ENCODE data around the gene MYRIP. TPM values are rescaled to one million over a fixed set of nuclear protein-coding genes. Genes with fewer than 3 reads are reported as not detected.
"Not testable (repeated sequence)": the region's sequence is repeated elsewhere in the genome, so short reads cannot be mapped to it uniquely, and the experiment has no call there.

MYRIP gene
- total RNA-seq, 4 donors from 2014 or later: 1.6 to 7.1 (median 3.6) TPM

GRCh38 chr3:40022297-40022827 is 213.0 kb downstream of the MYRIP start:
- H3K27ac ChIP-seq: no peak overlapping the region
- TF ChIP-seq, protein P1, sequence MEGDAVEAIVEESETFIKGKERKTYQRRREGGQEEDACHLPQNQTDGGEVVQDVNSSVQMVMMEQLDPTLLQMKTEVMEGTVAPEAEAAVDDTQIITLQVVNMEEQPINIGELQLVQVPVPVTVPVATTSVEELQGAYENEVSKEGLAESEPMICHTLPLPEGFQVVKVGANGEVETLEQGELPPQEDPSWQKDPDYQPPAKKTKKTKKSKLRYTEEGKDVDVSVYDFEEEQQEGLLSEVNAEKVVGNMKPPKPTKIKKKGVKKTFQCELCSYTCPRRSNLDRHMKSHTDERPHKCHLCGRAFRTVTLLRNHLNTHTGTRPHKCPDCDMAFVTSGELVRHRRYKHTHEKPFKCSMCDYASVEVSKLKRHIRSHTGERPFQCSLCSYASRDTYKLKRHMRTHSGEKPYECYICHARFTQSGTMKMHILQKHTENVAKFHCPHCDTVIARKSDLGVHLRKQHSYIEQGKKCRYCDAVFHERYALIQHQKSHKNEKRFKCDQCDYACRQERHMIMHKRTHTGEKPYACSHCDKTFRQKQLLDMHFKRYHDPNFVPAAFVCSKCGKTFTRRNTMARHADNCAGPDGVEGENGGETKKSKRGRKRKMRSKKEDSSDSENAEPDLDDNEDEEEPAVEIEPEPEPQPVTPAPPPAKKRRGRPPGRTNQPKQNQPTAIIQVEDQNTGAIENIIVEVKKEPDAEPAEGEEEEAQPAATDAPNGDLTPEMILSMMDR (IDR thresholded peaks at IDR 0.05): no peak
- no peak for TF ChIP-seq POLR2A (IDR thresholded peaks at IDR 0.05)

DNA sequence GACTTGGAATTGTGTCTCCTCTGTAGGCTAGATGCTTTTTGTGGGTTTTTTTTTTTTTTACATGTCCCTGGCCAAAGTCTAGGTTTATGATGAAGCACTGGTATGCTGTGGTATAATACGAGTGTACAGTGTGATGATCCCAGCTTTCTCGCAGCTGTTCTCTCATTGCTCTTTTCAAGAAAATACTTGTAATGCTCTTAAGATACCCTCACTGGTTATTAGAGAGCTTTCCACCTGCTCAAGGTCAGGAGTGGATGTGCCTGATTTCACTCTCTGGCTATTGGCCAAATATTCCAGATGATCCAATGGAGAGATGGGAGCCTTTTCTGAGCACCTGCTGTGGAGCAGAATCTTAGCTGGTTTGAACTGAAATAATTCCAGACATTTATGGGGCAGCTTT is 215.1 kb downstream of the MYRIP start:
- H3K27me3 ChIP-seq: no peaks in the 10 kb centered on the region
- no peak overlapping the region for H3K27ac ChIP-seq
- TF ChIP-seq, protein P1 (IDR thresholded peaks at IDR 0.05): no peak
- TF ChIP-seq POLR2A (IDR thresholded peaks at IDR 0.05): no peak
- 53 to 58% methylated on average over 2 of the region's 2 CpGs for WGBS, 2 donors
- H3K9me3 ChIP-seq: no peaks in the 10 kb centered on the region
- no peaks in the 10 kb centered on the region for H3K36me3 ChIP-seq
- H3K4me1 ChIP-seq: peaks cover 5% of the 10 kb centered on the region in 2 donors
- intact Hi-C loops (cut with DNase I): no loop called here
- DNase-seq: peak; percentile 25 to 31
- H3K4me3 ChIP-seq (replicated peaks in 1 of 3): no peak overlapping the region

More at GRCh38 chr3:40022297-40022827, 213.0 kb downstream of the MYRIP start:
- H3K27me3 ChIP-seq: no peaks in the 10 kb centered on the region
- no peaks in the 10 kb centered on the region for H3K9me3 ChIP-seq
- no peak overlapping the region for H3K4me3 ChIP-seq (replicated peaks in 1 of 3)
- H3K36me3 ChIP-seq: no peaks in the 10 kb centered on the region
- DNase-seq: no peak
- 80 to 96% methylated on average over 4 of the region's 4 CpGs for WGBS, 2 donors
- peaks cover 5% of the 10 kb centered on the region in 2 donors for H3K4me1 ChIP-seq
- intact Hi-C loops (cut with DNase I): no loop called here

GRCh38 chr3:40025892-40026291 is 216.5 kb downstream of the MYRIP start:
- H3K4me1 ChIP-seq; H3K27ac ChIP-seq; H3K4me3 ChIP-seq (replicated peaks in 1 of 3); DNase-seq; H3K36me3 ChIP-seq; intact Hi-C loops (cut with DNase I); H3K27me3 ChIP-seq; H3K9me3 ChIP-seq: not testable (repeated sequence)
- WGBS, 2 donors: 94 to 96% methylated on average over 9 of the region's 9 CpGs

DNA sequence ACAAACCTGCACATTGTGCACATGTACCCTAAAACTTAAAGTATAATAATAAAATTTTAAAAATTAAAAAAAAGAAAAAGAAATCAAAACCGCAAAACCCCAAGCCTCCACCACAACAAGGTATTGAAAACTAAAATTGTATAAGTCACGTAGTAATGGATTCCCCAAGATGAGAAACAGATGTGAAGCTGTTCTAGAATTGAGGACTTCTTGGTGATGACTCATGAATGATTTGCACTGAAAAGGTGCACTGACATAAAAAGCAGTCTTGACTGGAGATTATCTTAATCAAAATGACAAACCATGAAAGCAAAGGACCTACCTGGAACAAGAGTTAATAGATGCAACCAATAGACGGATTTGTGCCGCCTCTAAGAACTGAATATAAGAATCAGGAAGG is 225.8 kb downstream of the MYRIP start:
- Histone ChIP-seq H3K27ac (no peak overlapping the region), H3K27me3 (no peaks in the 10 kb centered on the region), H3K4me3 (replicated peaks in 1 of 3) (no peak overlapping the region), H3K36me3 (no peaks in the 10 kb centered on the region), H3K9me3 (no peaks in the 10 kb centered on the region), H3K4me1 (peaks cover 0 to 3% of the 10 kb centered on the region in 2 donors)
- DNase-seq: no peak
- WGBS, 2 donors: 96% methylated on average over 4 of the region's 4 CpGs
- TF ChIP-seq, protein P1 (IDR thresholded peaks at IDR 0.05): no peak
- no peak for TF ChIP-seq POLR2A (IDR thresholded peaks at IDR 0.05)
- intact Hi-C loops (cut with DNase I): no loop called here

DNA sequence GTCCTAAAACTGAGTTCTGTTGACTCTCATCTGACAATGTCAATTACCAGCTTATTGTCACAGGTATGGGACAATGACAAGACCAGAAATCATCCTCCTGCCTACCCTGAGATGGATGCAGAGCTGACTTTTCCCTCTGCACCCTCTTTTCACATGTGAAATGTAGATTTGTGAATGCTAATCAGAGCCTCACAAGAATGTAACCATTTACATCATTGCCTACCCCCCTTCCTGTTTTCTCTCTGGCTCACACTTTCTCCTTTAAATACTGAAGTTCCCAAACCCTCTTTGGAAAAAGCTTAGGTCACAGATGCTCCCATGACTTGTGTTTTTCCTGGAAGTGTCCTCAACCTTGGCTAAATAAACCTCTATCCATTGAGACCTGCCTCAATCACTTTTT is 228.2 kb downstream of the MYRIP start:
- Histone ChIP-seq H3K36me3 (no peaks in the 10 kb centered on the region), H3K4me1 (peaks cover 0 to 3% of the 10 kb centered on the region in 2 donors), H3K27me3 (no peaks in the 10 kb centered on the region), H3K9me3 (no peaks in the 10 kb centered on the region), H3K27ac (no peak overlapping the region), H3K4me3 (replicated peaks in 1 of 3) (no peak overlapping the region)
- intact Hi-C loops (cut with DNase I): no loop called here
- no peak for DNase-seq
- TF ChIP-seq, protein P1 (IDR thresholded peaks at IDR 0.05): no peak
- no peak for TF ChIP-seq POLR2A (IDR thresholded peaks at IDR 0.05)

Data from thyroid gland (tissue), 4 donors.